ENCODE measurements around the gene TRRAP.
"Not testable (repeated sequence)": the region's sequence is repeated elsewhere in the genome, so short reads cannot be mapped to it uniquely, and the experiment has no call there.

Gene TRRAP

DNA sequence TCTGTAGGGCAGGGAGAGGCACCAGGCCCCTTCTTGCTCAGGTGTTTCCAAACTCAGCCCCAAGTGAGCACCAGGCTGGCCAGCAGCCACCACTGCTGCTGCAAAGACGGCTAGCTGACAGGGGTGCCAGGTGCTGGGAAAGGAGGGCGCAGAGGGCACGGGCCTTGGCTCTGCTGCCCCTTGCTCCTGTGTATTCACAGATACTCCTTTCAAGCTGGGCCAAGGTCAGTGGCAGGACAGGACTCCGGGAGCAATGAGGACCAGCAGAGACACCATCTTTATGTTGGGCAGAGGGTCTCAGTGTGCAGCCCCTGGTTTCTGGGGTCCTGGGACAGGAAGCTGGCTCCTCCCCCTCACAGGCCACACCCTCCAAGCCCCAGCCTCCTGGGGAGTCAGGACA lies 155.4 kb downstream of the TRRAP start:
- DNase-seq, result no peak

GRCh38 chr7:99034932-99035722 lies 156.8 kb downstream of the TRRAP start:
- no peak for DNase-seq

DNA sequence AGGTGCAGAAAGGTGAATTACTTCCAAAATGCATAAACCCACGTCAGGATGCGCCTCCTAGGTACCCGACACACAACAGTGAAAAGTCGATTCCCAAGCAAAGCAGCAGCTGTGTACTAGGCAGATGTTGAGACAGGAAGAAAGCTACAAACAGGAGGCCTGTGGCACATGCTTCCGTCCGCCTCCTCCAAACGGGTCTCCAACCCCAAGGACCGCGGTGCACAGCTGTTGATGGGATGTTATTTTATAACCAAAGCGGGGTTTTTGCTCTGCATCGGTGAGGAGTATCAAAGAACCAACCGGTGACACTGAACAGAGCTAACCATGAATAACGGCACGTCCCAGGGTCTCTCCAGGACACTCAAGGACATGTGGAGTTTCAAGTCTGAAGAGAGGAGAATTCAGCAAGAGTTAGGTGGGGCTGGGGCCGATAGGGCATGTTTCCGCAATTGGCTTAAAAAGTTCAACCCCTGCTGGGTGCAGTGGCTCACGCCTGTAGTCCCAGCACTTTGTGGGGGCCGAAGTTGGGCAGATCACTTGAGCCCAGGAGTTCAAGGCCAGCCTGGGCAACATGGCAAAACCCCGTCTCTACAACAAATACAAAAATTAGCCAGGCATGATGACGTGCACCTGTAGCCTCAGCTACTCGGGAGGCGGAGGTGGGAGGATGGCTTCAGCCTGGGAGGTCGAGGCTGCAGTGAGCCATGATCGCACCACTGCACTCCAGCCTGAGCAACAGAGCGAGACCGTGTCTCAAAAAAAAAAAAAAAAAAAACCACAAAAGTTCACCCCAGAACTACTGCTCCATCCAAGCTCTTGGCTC lies 157.6 kb downstream of the TRRAP start:
- no peak for DNase-seq

DNA sequence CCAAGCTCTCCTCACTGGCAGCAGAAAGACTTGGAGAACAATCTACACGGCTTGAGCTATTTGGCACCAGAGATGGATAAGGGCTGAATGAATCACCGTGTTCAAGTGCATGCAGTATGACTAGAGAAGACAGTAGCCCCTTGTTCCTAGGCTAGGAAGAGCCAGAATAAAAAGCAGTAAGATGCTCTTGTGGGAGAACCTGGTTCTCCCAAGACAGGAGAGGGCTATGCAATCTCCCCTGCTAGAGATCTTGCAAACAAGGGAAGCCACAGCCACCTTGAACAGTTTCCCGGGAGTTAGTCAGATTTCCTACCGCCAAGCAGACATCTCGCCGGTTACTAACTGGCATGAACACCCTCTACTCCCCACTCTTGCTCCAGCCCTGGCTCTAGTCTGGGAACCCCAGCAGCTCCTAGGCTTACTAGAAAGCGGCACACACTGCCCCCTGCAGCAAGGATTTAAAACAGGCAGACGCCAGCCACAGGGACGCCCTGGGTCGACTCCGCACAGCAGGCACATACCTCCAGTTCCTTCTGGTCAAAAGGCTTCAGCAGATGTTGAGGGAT lies 158.3 kb downstream of the TRRAP start:
- peak; percentile 44 for DNase-seq

DNA sequence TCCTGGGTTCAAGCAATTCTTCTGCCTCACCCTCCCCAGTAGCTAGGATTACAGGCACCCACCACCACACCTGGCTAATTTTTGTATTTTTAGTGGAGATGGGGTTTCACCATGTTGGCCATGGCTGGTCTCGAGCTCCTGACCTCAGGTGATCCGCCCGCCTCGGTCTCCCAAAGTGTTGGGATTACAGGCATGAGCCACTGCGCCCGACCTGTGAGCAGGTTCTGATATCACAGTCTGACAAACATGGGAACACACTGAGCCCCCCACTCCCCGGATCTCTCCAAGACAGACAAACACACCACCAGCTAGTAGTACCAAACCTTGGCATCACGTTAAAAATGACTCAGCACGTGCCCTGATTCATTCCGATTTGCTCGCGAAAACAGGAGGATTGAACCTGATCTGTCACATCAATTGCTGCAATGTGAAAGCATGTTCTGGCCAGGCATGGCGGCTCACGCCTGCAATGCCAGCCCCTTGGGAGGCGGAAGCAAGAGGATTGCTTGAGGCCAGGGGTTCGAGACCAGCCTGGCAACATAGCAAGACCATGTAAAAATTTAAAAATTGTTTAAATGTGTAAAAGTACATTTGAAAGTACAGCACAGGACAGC lies 159.1 kb downstream of the TRRAP start:
- DNase-seq, result no peak

GRCh38 chr7:99038086-99038855 lies 159.9 kb downstream of the TRRAP start:
- no peak for DNase-seq

GRCh38 chr7:99039384-99039891 lies 161.1 kb downstream of the TRRAP start:
- DNase-seq, result no peak

DNA sequence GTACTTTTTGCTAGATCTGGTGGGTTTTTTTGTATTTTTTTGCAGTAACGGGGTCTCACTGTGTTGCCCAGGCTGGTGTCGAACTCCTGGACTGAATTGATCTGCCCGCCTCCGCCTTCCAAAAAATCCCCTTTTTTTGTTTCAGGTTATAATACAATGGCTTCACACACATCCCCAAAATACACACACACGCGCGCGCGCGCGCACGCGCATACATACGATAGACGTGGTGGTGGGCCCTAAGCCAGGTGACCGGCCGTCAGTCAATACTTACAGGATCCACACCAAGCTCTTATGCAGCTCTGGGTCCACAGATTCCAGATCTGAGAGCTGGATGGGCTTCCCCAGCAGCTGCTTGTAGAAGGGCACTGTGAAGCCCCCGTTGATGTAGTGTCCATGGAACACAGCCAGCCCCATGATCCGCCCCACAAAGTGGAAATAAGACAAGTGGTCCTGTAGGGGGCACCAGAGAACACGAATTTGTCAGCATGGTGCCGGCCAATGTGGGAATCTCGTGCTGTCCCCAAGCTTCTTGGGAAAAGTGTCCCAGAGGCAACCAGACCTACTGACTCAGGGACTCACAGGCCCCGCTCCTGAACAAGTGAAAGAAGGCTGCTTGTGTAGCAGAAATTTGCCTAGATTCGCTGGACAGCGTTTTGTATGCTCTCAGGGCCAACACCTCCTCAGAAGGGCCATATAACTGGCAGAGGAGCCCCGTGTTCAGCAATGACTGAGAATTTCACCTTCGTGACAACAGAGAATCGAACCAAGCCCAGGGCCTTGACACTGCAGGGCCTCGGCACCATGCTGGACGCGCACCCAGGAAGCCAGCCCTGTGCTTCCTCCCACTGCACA lies 162.0 kb downstream of the TRRAP start:
- DNase-seq, result peak; percentile 91

- DNase-seq, result no peak
These were observed 163.2 kb downstream of the TRRAP start for GRCh38 chr7:99041526-99041925.

DNA sequence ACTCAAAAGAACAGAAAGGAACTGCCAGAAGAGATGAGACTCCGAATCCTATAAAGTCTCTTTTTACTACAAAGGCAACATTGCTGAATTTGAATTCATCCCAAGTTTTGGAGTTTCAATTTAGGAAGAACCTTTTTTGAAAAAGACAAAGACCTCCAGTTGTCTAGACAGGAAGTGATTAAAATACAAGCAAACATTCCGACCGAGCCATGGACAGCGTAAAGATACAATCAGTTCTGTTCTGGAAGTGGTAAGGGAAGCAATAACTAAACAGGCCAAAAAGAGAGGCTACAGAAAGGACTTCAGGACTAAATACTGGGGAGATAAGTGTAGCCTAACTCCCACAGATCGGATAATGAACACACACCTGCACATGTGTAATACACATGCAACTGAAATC lies 164.6 kb downstream of the TRRAP start:
- DNase-seq, result no peak

DNA sequence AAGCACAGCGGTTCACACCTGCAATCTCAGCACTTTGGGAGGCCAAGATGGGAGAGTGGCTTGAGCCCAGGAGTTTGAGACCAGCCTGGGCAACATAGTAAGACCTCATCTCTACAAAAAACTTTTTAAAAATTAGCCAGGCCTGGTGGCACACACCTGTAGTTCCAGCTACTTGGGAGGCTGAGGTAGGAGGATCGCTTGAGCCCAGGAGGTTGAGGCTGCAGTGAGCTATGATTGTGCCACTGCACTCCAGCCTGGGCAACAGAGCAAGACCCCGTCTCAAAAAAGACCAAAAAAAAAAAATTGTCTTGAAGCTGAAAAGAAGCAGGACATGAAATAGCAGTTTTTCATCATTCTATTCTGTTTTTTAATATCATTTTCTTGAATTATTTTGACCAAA lies 166.5 kb downstream of the TRRAP start:
- DNase-seq, result not testable (repeated sequence)

- not testable (repeated sequence) for DNase-seq
These were observed 167.9 kb downstream of the TRRAP start for GRCh38 chr7:99046262-99046661.

DNA sequence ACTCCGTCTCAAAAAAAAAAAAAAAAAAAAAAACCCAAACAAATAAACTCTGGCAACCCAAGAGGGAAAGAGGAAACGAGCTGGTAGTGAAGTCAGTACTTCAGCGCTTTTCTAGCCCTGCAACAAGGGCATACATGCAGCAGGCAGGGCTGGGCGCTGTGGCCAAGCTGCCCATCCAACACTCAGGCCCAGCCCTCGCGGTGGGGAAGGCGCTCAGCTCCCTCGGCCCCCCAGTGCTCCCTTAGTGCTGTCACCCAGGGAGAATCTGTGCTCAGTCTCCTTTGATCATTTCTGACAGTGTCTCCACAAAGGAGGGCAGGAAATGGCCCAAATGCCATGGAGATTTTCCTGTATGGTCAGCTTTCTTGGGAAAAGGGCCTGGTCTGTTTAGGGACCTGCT lies 168.4 kb downstream of the TRRAP start:
- DNase-seq, result no peak

DNA sequence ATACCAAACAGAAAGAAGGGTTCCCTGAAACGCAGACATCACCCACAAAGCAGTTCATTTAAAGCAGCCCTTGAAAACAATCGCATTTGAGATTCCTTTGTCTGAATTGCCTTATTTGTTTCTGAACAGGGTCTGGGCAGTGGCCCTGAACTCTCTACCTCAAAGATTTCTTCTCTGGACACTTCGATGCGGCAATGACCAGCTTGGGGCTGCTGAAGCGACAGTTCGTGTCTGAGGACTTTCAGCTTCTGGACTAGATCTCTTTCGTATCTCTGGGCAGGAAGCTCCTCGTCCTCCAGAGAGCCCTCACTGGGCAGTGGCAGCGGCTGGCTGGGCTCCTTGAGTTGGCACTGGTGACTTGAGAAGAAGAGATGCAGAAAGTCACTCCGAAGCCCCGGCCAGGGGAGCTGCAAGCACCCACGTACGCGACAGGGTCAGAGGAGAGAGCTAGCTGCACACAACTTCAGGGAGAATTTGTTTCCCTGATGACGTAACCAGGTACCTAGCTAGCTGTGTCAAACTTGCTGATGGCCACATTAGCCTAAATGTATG lies 169.3 kb downstream of the TRRAP start:
- no peak for DNase-seq

- no peak for DNase-seq
These were observed 172.6 kb downstream of the TRRAP start for GRCh38 chr7:99050971-99051370.

GRCh38 chr7:99054781-99055180 lies 176.4 kb downstream of the TRRAP start:
- DNase-seq, result no peak

- DNase-seq, result peak; percentile 16
These were observed 182.9 kb downstream of the TRRAP start for GRCh38 chr7:99061001-99061776.
